Measurements from ENCODE around the gene HSD17B12. TPM values are rescaled to one million over a fixed set of nuclear protein-coding genes. Genes with fewer than 3 reads are reported as not detected.

The HSD17B12 gene
- total and polyA plus RNA-seq, 2 donors (not counting 3 experiments of a cell fraction or from before 2014, with no cell fraction given), result 41.5 to 96.5 TPM

GRCh38 chr11:43691806-43692205 lies 11.3 kb downstream of the HSD17B12 start:
- Histone ChIP-seq H4K20me1 (replicated peaks; ENCODE audit: control insufficient read depth, extremely low read depth, insufficient read depth, low read length) (no peaks in the 10 kb centered on the region), H3K79me2 (ENCODE audit: control insufficient read depth, insufficient read depth, low read length) (peaks cover 82% of the 10 kb centered on the region), H3K4me3 (replicated peaks in 1 of 3; ENCODE audit: insufficient read depth in 1 of 3, low read depth in 1 of 3, low read length in 3 of 3) (no peak overlapping the region), H3K4me2 (ENCODE audit: insufficient read depth, low read length) (no peak overlapping the region), H2AFZ (ENCODE audit: low read depth, low read length) (no peak overlapping the region), H3K36me3 (ENCODE audit: control insufficient read depth in 2 of 2, extremely low read depth in 1 of 2, insufficient read depth in 2 of 2, low read length in 2 of 2) (no peaks in the 10 kb centered on the region), H3K9me3 (replicated peaks; ENCODE audit: control insufficient read depth, insufficient read depth, low read length) (no peaks in the 10 kb centered on the region), H3K9ac (replicated peaks; ENCODE audit: extremely low read depth, insufficient read depth, low read length) (no peak overlapping the region), H3K27me3 (ENCODE audit: control insufficient read depth in 2 of 2, insufficient read depth in 2 of 2, low read length in 2 of 2) (no peaks in the 10 kb centered on the region), H3K27ac (ENCODE audit: insufficient read depth, low read depth, low read length) (no peak overlapping the region), H3K9me1 (replicated peaks; ENCODE audit: control insufficient read depth, extremely low read depth, insufficient read depth, low read length) (no peaks in the 10 kb centered on the region), H3K4me1 (ENCODE audit: control insufficient read depth, extremely low read depth, insufficient read depth, low read length) (peaks cover 13% of the 10 kb centered on the region)
- CTCF ChIA-PET, result no interaction called here
- DNase-seq (ENCODE audit: low read depth, low spot score) (no peak), FAIRE-seq (no peak)
- POLR2A ChIA-PET, result no interaction called here
- no TSS peak for BruUV-seq (replicated peaks)
- intact Hi-C loops (cut with micrococcal nuclease), result no loop called here
- dilution Hi-C loops (cut with MboI; ENCODE audit: extremely low pct_ligation_motif_present, low sequenced_read_pairs), result no loop called here
- TF ChIP-seq EZH2 (IDR thresholded peaks at IDR 0.05; ENCODE audit: borderline replicate concordance, low read depth, low read length, severe bottlenecking) (no peak), FOS (IDR thresholded peaks at IDR 0.05; ENCODE audit: borderline replicate concordance, insufficient read depth, low read length) (no peak), CTCF (IDR thresholded peaks at IDR 0.05; ENCODE audit: extremely low read depth in 1 of 2, insufficient read depth in 1 of 2, low read depth in 1 of 2, low read length in 2 of 2) (no peak), MYC (IDR thresholded peaks at IDR 0.05; ENCODE audit: low read depth, low read length) (no peak), POLR2AphosphoS5 (IDR thresholded peaks at IDR 0.05; ENCODE audit: insufficient read depth, low read depth, low read length) (no peak), POLR2A (IDR thresholded peaks at IDR 0.05; ENCODE audit: low read depth, low read length) (no peak), JUN (IDR thresholded peaks at IDR 0.05; ENCODE audit: borderline replicate concordance, insufficient read depth, insufficient read length, low read depth) (no peak), MAX (IDR thresholded peaks at IDR 0.05; ENCODE audit: insufficient read depth, insufficient read length) (no peak), GATA2 (IDR thresholded peaks at IDR 0.05; ENCODE audit: insufficient read depth, insufficient read length, low read depth, low read length) (no peak)

Measured in endothelial cell of umbilical vein (primary cell).